NCI-H1930 (cell line): Measurements from ENCODE around the gene STAM.

Source experiments
- DNase-seq, 2 experiments: peaks; one replicate each; lab custom pipeline; 2025; lab: John Stamatoyannopoulos, UW

Gene STAM

GRCh38 chr10:17648243-17649035 lies 4.5 kb downstream of the STAM start:
- no peak for DNase-seq

GRCh38 chr10:17649052-17649451 lies 5.1 kb downstream of the STAM start:
- no peak for DNase-seq

DNA sequence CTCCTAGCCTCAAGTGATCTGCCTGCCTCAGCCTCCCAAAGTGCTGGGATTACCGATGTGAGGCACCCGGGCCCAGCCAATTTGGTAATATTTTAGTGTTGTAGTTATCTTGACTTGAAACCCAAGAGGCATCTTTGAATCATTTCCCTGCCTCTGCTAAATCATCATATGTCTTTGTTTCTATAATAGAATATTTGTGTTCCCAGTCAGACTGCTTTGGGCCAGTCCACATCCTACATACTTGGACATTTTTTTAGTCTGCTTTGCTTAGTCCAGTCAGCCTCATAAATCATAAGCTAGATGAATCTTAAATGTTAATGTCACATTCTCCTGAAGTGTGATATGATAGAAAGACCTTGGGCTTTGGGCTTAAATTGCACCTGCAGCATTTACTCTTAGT lies 5.9 kb downstream of the STAM start:
- DNase-seq, result no peak

- no peak for DNase-seq
These were observed 6.5 kb downstream of the STAM start for GRCh38 chr10:17650416-17650815.

DNA sequence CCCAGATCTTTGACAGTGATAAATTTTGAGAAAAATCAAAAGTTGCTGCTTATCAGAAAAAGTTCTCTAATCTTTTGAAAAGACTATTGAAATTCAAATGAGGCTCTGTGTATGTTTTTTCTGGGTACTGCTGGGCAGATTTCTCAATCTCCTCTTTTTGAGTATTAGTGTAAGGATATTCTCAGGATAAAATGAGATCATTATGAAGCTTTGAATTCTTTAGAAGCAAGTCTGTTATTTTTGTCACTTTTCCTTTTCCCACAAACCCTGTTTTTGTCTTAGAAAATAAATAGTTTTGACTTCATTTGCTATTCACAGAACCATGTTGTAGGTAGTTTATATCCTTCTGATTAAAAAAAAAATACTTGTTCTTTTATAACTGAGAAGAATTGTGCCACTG lies 7.9 kb downstream of the STAM start:
- no peak for DNase-seq

GRCh38 chr10:17652585-17652984 lies 8.6 kb downstream of the STAM start:
- DNase-seq, result no peak

DNA sequence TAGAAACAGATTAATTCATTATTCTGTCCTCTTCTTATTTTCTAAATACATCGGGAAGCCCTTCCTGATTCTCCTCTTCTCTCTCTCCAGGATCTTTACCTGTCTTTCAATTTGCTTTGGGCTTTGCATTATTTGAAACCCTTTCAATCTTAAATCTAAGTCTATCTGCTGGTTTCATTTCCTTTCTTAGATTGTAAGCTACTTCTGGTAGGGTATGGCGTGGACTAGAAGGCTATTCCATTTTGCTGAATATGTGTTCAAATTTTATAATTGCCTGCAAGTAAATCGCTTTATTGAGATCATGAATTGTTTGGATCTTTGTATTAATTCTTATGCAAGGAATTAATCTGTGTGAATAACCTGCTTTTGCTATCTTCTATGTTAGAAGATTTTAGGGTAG lies 11.1 kb downstream of the STAM start:
- DNase-seq, result no peak

DNA sequence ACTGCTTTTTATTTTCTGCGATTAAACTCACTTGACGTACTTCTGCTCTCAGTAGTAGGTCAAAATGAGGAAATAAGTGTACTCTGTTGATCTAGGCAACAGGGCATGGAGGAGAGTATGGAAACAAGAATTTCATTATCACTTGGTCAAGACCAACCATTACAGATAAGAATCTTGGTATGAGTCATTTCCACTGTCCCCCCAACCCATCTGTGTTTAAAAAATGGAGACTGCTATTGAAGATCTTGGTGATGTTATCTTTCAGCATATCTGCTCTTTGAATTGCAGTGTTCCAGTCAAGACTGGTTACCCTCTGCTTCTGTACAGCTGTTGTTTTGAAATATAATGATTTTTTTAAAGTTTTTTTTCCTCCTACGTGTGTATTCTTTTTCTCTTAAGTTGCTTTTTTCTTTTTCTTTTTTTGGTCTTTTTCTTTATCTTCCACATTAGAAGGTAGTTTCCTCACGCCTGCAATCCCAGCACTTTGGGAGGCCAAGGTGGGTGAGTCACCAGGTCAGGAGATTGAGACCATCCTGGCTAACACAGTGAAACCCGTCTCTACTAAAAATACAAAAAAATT lies 11.7 kb downstream of the STAM start:
- DNase-seq, result no peak

GRCh38 chr10:17657103-17657500 lies 13.2 kb downstream of the STAM start:
- no peak for DNase-seq

DNA sequence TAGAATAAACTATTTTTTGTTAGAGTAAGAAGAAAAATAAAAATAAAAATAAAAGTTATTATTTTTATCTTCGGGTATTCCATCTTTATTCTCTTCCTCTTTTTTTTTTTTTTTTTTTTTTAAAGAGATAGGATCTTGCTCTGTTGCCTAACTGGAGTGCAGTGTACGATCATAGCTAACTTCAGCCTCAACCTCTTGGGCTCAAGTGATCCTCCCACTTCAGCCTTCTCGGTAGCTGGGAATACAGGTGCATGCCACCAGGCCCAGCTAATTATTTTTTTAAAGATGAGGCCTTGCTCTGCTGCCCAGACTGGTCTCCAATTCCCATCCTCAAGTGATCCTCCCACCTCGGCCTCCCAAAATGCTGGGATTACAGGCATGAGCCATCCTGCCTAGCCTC lies 15.4 kb downstream of the STAM start:
- no peak for DNase-seq

- no peak for DNase-seq
These were observed 17.0 kb downstream of the STAM start for GRCh38 chr10:17660921-17661320.

GRCh38 chr10:17661510-17661909 lies 17.6 kb downstream of the STAM start:
- DNase-seq, result no peak

DNA sequence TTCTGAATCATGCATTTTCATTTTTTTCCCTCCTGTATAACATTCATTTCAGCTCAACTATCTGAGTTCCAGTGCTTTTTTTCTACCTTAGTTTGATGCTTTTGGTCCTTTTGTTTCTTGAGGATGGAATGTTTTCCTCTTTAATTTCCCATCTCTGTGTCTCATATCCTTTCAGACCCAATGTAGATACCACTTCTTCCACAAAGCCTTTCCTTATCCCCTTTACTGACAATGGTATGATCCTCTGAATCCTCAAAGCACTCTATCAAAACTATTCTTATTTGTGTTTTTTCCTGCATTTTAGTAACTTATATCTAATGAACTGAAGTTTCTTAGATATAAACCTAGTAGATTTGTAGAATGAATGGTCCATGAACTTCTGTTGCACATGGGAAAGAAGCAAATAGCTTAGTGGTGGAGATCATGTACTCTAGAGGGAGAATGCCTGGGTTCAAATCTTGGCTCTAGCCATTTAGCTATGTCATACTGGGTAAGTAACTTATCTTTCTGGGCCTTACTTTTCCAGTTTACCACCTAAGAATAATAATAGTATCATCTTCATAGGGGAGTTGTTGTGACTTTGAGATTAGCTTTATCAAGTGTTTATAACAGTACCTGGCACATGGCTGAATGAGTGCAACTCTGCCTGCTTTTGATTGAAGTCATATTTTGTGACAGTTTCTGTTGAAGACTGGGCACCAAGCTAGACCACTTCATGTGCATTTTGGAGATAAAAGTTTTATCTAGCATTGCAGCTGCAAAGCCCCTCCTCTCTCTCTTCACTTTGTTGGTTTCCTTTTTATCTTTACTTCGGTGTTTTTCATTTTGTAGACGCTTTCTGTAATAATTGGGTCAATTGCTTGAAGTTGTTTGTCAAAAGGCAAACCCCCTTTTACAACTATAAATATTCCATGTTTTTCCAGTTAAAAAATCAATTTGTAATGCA lies 18.5 kb downstream of the STAM start:
- DNase-seq, result no peak

DNA sequence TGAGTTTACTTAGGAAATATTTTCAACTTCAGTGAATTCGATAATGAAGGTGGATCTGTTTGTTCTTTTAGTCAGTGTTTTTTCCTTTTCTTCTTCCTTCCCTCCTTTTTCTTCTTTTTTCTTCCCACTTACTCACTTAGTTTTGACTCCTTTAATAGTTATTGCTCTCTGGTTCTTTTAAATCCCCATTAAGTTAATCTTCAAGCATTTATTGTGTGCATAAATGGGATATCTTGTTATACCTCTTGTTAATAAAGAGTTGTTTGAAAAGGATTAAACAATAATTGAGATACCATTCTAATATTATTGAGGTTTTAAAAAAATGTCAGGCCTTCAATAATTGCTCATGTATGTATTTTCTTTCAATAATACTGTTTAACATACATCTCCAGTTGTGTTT lies 19.5 kb downstream of the STAM start:
- DNase-seq, result no peak

DNA sequence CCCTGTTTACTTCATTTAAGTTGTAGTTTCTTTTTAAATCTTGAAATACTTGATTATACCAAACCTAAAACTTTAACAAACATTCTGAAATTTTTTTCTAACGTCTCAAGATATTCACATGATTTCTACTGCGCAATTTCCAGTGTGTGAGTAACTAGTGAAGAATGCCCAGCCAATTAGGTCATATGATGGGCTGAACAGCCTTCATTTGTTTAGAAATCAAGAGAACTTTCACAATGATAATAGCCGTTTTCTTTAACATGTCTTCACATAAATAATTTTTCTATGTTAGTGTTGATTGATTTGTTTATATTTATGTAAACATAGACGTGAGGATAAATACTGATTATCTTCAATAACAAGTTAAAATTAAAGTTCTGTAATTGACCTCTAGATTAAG lies 21.8 kb downstream of the STAM start:
- DNase-seq, result no peak

GRCh38 chr10:17668435-17669184 lies 24.7 kb downstream of the STAM start:
- no peak for DNase-seq

DNA sequence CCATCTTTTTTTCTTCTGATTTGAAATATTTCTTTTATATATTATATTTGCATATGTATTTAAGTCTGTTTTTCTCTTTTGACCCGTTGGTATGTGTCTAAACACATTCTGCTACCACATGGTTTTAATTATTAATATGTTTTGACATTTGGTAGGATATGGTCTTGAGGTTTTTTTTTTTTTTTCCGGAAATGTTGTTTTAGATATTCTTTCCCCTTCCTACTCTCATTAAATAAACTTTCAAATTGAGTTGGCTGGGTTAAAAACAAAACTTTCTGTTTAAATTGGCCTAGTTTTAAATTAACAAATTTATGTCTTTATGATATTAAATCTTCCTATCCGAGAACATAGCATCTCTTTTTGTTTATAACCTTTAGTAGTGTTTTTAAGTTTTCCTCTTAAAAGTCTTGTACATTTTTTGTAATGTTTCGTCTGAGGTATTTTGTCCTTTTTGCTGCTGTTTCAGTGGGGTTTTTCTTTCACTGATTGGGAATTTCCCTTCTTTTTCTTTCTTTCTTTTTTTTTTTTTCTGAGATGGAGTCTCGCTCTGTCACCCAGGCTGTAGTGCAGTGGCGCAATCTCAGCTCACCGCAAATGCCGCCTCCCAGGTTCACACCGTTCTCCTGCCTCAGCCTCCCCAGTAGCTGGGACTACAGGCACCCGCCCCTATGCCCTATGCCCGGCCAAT lies 25.4 kb downstream of the STAM start:
- DNase-seq, result no peak

DNA sequence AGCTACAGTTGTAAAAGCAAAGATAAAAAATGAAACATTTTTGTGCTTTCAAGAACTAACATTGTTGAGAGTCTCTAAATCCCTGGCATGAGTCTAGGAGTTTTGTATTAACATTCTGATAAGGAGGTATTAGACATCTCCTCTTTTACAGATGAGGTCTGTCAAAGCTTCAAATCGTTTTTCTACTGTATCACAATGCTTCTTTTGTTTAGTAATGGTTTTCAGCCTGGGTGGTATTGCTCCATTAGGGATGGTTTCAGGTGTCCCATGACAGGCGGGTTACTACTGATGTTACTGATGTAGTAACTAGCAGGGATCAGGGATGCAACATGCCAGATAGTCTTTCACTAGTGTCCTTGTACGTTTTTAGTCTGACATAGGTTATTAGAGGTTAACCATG lies 27.4 kb downstream of the STAM start:
- no peak for DNase-seq

DNA sequence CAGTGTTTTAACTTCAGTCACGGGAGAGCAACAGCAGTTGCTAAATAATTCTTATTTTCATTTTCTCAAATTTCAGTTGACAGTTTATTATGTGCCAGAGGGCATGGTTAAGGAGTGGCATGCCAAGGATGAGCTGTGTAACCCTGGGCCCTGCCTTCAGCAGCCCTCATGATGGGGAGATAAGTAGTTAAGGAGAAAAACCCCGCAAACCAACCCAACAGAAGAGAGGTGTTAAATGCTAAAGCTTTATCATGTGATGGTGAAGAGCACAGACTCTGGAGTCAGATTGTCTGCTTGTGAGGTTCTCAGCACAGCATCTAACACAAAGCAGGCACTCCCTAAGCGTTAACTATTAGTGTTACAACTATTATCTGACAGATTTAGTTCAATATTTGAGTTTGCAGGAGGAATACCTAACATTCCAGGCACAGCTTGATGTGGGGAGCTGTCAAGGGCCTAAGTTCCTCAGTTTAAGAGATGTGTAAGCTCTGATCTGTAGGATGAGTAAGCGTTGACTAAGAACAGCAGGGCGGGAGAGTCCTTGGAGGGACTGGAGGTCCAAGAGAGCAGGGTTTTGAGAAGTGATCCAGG lies 29.6 kb downstream of the STAM start:
- no peak for DNase-seq

GRCh38 chr10:17674566-17674965 lies 30.6 kb downstream of the STAM start:
- no peak for DNase-seq

- DNase-seq, result no peak
These were observed 31.7 kb downstream of the STAM start for GRCh38 chr10:17675638-17676037.
